ENCODE data around the gene SEC14L3. TPM values are rescaled to one million over a fixed set of nuclear protein-coding genes. Genes with fewer than 3 reads are reported as not detected.

SEC14L3 gene
- total RNA-seq, 2 donors from 2014 or later, result not detected

DNA sequence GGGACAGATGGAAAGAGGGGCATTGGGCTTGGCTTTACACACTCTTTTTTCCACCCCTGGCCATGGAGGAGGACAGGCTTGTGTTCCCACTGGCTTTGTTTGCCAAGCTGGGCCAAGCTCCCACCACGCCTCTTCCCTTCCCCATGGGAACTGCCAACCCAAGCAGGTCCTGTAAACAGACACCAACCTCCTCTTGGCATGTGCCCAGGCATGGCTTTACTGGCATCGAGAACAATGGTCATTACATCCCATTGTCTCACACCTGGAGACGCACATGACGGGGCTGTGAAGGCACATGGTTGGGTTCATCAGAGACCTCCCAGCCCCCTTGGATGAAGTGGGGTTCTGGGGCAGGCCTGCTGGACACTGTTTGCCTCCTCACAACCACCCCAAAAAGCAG is 11.7 kb downstream of the SEC14L3 start:
- Histone ChIP-seq H3K4me3 (no peak overlapping the region), H3K27ac (no peak overlapping the region), H3K4me1 (no peaks in the 10 kb centered on the region), H3K9me3 (no peaks in the 10 kb centered on the region), H3K27me3 (no peaks in the 10 kb centered on the region), H3K36me3 (no peaks in the 10 kb centered on the region)
- DNase-seq (ENCODE audit: low spot score), result no peak
- TF ChIP-seq, protein P1, sequence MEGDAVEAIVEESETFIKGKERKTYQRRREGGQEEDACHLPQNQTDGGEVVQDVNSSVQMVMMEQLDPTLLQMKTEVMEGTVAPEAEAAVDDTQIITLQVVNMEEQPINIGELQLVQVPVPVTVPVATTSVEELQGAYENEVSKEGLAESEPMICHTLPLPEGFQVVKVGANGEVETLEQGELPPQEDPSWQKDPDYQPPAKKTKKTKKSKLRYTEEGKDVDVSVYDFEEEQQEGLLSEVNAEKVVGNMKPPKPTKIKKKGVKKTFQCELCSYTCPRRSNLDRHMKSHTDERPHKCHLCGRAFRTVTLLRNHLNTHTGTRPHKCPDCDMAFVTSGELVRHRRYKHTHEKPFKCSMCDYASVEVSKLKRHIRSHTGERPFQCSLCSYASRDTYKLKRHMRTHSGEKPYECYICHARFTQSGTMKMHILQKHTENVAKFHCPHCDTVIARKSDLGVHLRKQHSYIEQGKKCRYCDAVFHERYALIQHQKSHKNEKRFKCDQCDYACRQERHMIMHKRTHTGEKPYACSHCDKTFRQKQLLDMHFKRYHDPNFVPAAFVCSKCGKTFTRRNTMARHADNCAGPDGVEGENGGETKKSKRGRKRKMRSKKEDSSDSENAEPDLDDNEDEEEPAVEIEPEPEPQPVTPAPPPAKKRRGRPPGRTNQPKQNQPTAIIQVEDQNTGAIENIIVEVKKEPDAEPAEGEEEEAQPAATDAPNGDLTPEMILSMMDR (IDR thresholded peaks at IDR 0.05), result no peak

DNA sequence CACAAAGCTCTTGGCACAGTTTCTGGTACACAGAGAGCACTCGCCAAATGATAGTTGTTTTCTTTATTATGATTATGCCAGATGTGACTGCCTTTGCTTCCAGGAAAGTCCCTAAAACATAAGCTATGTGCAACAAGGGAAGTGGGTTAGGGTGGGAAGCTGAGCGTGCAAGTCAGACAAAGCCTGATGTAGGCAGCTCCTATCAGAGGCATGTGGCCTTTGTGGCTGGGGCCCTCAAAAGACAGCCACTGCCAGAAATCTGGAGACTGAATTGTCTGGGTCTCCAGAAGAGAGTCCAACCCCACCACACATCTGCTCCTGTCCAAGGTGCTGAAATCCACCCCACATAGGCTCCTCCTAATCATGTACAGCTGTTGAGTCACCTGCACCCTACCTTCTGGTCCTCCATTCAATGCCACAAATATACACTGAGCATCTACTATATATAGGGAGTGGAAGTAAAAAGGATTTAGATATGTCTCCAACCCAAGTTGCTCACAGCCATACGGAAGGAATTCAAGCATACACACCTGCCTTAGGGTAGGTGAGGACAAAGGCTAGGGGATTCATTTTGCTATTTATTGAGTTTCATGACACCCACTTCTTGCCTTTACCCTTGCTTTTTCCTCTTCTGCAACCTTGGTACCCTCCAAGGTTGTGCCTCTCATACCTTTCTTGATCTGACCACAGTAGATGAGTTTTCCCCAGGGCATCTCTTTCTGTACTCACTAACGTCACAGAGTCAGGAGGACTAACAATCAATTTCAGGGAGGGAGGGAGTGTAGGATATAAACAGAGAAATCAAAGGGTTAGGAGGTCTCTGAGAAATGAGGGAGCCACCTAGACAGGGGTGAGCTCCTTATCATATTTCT is 12.4 kb downstream of the SEC14L3 start:
- Histone ChIP-seq H3K4me1 (no peaks in the 10 kb centered on the region), H3K36me3 (no peaks in the 10 kb centered on the region), H3K4me3 (no peak overlapping the region), H3K9me3 (no peaks in the 10 kb centered on the region), H3K27ac (no peak overlapping the region), H3K27me3 (no peaks in the 10 kb centered on the region)
- TF ChIP-seq, protein P1 (IDR thresholded peaks at IDR 0.05), result no peak
- DNase-seq (ENCODE audit: low spot score), result no peak

DNA sequence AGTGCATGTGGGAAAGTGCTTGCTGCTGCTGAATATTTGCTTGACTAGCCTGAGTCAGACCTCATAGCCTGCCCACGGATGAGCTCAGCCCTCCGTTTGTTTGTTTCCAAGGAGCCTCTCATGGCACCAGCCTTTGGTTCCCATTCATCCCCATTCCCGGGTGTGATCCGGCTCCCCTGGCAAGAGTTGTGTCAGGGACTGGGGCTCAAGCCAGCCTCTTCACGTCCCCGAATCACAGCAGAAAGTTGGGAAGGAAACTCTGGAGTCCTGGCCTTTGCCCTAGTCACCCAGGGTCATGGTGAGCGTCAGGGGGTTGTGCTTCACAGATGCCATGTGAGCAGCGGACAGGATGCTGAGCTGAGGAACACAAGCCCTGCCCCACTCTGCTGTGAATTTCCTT is 13.8 kb downstream of the SEC14L3 start:
- no peaks in the 10 kb centered on the region for H3K4me1 ChIP-seq
- TF ChIP-seq, protein P1 (IDR thresholded peaks at IDR 0.05), result no peak

DNA sequence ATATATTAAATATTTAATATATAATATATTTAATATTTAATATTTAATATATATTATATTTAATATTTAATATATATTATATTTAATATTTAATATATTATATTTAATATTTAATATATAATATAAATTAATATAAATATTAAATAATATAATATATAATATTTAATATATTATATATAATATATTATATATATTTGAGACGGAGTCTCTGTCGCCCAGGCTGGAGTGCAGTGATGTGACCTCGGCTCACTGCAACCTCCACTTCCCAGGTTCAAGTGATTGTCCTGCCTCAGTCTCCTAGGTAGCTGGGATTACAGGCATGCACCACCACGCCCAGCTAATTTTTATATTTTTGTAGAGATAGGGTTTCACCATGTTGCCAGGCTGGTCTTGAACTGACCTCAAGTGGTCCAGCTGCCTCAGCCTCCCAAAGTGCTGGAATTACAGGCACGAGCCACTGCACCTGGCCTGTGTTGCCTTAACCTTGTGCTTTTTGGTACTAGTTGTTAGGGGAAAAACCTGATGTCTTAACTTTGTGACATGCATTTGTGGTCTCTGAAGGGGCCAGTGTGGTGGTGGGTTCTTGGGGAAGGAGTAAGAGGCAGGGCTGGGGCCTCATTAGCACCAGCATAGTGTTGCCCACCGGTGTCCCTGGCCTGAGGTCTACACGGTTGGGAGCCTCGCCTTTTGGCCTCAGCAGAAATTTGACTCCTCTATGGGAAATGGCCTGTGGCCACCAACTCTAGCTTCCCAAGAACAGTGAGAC is 16.6 kb downstream of the SEC14L3 start:
- Histone ChIP-seq H3K27me3 (no peaks in the 10 kb centered on the region), H3K36me3 (no peaks in the 10 kb centered on the region), H3K4me3 (no peak overlapping the region), H3K27ac (no peak overlapping the region), H3K4me1 (no peaks in the 10 kb centered on the region), H3K9me3 (no peaks in the 10 kb centered on the region)
- TF ChIP-seq, protein P1 (IDR thresholded peaks at IDR 0.05), result no peak
- no peak for DNase-seq (ENCODE audit: low spot score)

More for the DNA sequence above, 13.8 kb downstream of the SEC14L3 start:
- H3K27me3 ChIP-seq, result no peaks in the 10 kb centered on the region
- no peak for DNase-seq (ENCODE audit: low spot score)
- H3K9me3 ChIP-seq, result no peaks in the 10 kb centered on the region
- H3K4me3 ChIP-seq, result no peak overlapping the region
- H3K36me3 ChIP-seq, result no peaks in the 10 kb centered on the region
- H3K27ac ChIP-seq, result no peak overlapping the region

DNA sequence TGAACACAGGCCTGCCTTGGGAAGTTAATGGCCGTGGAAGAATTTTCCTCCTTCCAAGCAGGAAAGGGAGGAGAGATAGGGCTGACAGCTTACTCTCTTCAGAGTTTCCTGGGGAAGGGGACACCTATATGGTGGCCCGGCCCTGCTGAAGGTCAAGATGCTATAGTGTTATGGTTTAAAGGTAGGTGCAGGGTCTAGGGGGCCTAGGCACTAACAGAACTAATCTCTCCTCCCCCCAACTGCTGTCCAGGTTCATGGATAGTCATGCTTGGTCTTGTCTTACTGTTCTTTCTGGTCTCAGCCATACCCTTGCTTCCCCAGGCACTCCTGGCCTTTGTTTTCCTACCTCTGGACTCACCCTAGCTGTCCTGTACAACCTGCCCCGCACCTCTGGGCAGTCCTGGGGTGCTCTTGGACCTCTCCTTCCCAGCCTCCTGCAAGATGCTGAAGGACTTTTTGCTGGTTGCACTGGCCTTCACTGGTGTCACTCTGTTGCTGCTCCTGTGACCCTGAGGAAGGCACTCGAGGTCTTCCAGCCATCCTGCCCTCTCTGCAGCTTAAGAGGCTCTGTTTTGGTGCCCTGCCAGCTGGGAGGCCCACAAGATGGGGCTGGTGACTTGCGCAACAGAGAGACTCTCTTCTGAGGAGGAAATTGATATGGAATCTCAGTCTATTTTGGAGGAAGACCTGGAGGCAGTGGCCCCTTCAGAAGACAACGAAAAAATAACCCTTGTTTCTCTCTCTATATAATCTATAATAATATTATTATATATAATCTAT is 17.9 kb downstream of the SEC14L3 start:
- Histone ChIP-seq H3K27me3 (no peaks in the 10 kb centered on the region), H3K36me3 (no peaks in the 10 kb centered on the region), H3K4me1 (no peaks in the 10 kb centered on the region), H3K4me3 (no peak overlapping the region), H3K9me3 (no peaks in the 10 kb centered on the region), H3K27ac (no peak overlapping the region)
- TF ChIP-seq, protein P1 (IDR thresholded peaks at IDR 0.05), result no peak
- no peak for DNase-seq (ENCODE audit: low spot score)

Measured in right atrium auricular region (tissue), 2 donors.